DND-41 (cell line): Measurements from ENCODE around the gene B3GNT8.

ENCODE experiments used
- CTCF ChIP-seq: IDR thresholded peaks from 2 replicates; pipeline ENCODE4 v1.5.1; 2012; ENCODE audit warnings: borderline replicate concordance, low read length, moderate library complexity, mild to moderate bottlenecking; ENCODE audit not compliant: poor library complexity, severe bottlenecking; ENCODE audit errors: extremely low read depth
- EZH2 ChIP-seq: IDR thresholded peaks from 3 replicates; pipeline ENCODE4 v1.6.1; 2012; ENCODE audit warnings: borderline replicate concordance, low read depth, mild to moderate bottlenecking, moderate library complexity, low read length, inconsistent platforms; ENCODE audit not compliant: severe bottlenecking

GRCh38 chr19:41392775-41393174, 34.4 kb downstream of the B3GNT8 start:
- TF ChIP-seq CTCF (no peak), EZH2 (no peak)
